CD14-positive monocyte (primary cell): ENCODE measurements around the gene AJUBA. TPM values are rescaled to one million over a fixed set of nuclear protein-coding genes. Genes with fewer than 3 reads are reported as not detected.

Experiments
- DNase-seq, 3 donors: peaks; one replicate each; pipeline ENCODE4 v3.0.0-alpha.2; 2011 to 2022
- H2AFZ ChIP-seq: 2 replicates; pipeline ENCODE4 v1.6.0; 2012; ENCODE audit warnings: mild to moderate bottlenecking, low read depth, low read length, inconsistent platforms; ENCODE audit not compliant: insufficient read depth, poor library complexity, severe bottlenecking
- H3K27ac ChIP-seq, 2 donors: 1 replicate in 1 of 2; 2 replicates in 1 of 2; pipeline ENCODE4 v1.5.1; 2012 to 2013; ENCODE audit warnings: low read length in 2 of 2, control low read depth in 1 of 2, inconsistent platforms in 1 of 2, low read depth in 1 of 2, mild to moderate bottlenecking in 1 of 2
- H3K27me3 ChIP-seq, 2 donors: one replicate each; pipeline versions ENCODE4 v1.6.0 to v1.6.1; 2011 to 2013; ENCODE audit warnings: low read length in 2 of 2; ENCODE audit not compliant: control insufficient read depth in 2 of 2, insufficient read depth in 2 of 2
- H3K36me3 ChIP-seq, 2 donors: replicated peaks in 1 of 2; 1 replicate in 1 of 2; 2 replicates in 1 of 2; pipeline versions ENCODE4 v1.5.1 to v1.6.1; 2012 to 2013; ENCODE audit warnings: low read length in 2 of 2, control low read depth in 1 of 2, inconsistent platforms in 1 of 2, mild to moderate bottlenecking in 1 of 2; ENCODE audit not compliant: insufficient read depth in 2 of 2, control insufficient read depth in 1 of 2
- H3K4me1 ChIP-seq, 2 donors: 1 replicate in 1 of 2; 2 replicates in 1 of 2; pipeline versions ENCODE4 v1.5.1 to v1.6.1; 2012 to 2013; ENCODE audit warnings: low read length in 2 of 2, control low read depth in 1 of 2, inconsistent platforms in 1 of 2, mild to moderate bottlenecking in 1 of 2, moderate library complexity in 1 of 2; ENCODE audit not compliant: insufficient read depth in 2 of 2, control insufficient read depth in 1 of 2
- H3K4me2 ChIP-seq: replicated peaks from 2 replicates; pipeline ENCODE3; 2012; ENCODE audit warnings: low read length, moderate library complexity, mild to moderate bottlenecking; ENCODE audit not compliant: poor library complexity, severe bottlenecking; ENCODE audit errors: extremely low read depth
- H3K4me3 ChIP-seq, 3 experiments: fragments of 200-600 bp in 1 of 3; sonication (generic) in 1 of 3; replicated peaks in 1 of 3; 1 replicate in 2 of 3; 2 replicates in 1 of 3; pipeline ENCODE4 v1.5.1; 2011 to 2013; ENCODE audit warnings: low read length in 3 of 3, mild to moderate bottlenecking in 3 of 3, control low read depth in 2 of 3, low read depth in 2 of 3, inconsistent platforms in 1 of 3, moderate library complexity in 1 of 3
- H3K79me2 ChIP-seq: 2 replicates; pipeline ENCODE4 v1.6.0; 2012; ENCODE audit warnings: mild to moderate bottlenecking, control low read depth, inconsistent platforms, low read length, moderate library complexity; ENCODE audit not compliant: insufficient read depth
- H3K9ac ChIP-seq: 2 replicates; pipeline ENCODE4 v1.6.0; 2017; ENCODE audit warnings: low read length, mild to moderate bottlenecking; ENCODE audit not compliant: insufficient read depth, poor library complexity, severe bottlenecking
- H3K9me3 ChIP-seq, 2 donors: replicated peaks in 1 of 2; 1 replicate in 1 of 2; 2 replicates in 1 of 2; pipeline versions ENCODE4 v1.5.1 to v1.6.1; 2012 to 2013; ENCODE audit warnings: low read length in 2 of 2, control low read depth in 1 of 2; ENCODE audit not compliant: control insufficient read depth in 1 of 2, insufficient read depth in 1 of 2
- H4K20me1 ChIP-seq: 2 replicates; pipeline ENCODE4 v1.6.0; 2012; ENCODE audit warnings: mild to moderate bottlenecking, low read length, control low read depth, moderate library complexity; ENCODE audit not compliant: insufficient read depth
- H3K27ac Mint-ChIP-seq, 7 donors: one replicate each; pipeline ENCODE4 v1.8.0; 2020; ENCODE audit warnings: mild to moderate bottlenecking in 7 of 7, mixed read lengths in 7 of 7, moderate library complexity in 6 of 7, inconsistent platforms in 2 of 7
- H3K27me3 Mint-ChIP-seq, 3 donors: one replicate each; pipeline ENCODE4 v1.8.0; 2021 to 2022; ENCODE audit warnings: low read depth in 3 of 3, mild to moderate bottlenecking in 3 of 3, mixed read lengths in 3 of 3, moderate library complexity in 3 of 3, inconsistent platforms in 1 of 3
- H3K36me3 Mint-ChIP-seq, 2 donors: one replicate each; pipeline ENCODE4 v1.8.0; 2020; ENCODE audit warnings: mixed read lengths in 2 of 2, inconsistent platforms in 1 of 2, mild to moderate bottlenecking in 1 of 2
- H3K4me1 Mint-ChIP-seq: one replicate; pipeline ENCODE4 v1.8.0; 2020; ENCODE audit warnings: mild to moderate bottlenecking, mixed read lengths
- H3K4me3 Mint-ChIP-seq, 2 donors: one replicate each; pipeline ENCODE4 v1.8.0; 2020; ENCODE audit warnings: mild to moderate bottlenecking in 2 of 2, mixed read lengths in 2 of 2, moderate library complexity in 1 of 2
- H3K9me3 Mint-ChIP-seq, 7 donors: one replicate each; pipeline ENCODE4 v1.8.0; 2020 to 2022; ENCODE audit warnings: mixed read lengths in 7 of 7, mild to moderate bottlenecking in 6 of 7, moderate library complexity in 6 of 7, inconsistent platforms in 2 of 7
- WGBS: methylation state at CpG from one replicate; pipeline ENCODE4 v1.1.5; 2013; ENCODE audit warnings: missing lambda C conversion rate; ENCODE audit not compliant: insufficient coverage; 5-methylcytosine and 5-hydroxymethylcytosine counted together
- intact Hi-C, 2 donors: fragments of 100-400 bp; cut with micrococcal nuclease; formaldehyde crosslinking; loops; one replicate each; pipeline versions ENCODE4 v1.15.0 to v1.15.1; 2023
- polyA plus RNA-seq, 3 donors: library from polyadenylated mRNA; depleted of rRNA in 1 of 3; unstranded in 2 of 3; stranded (reverse) in 1 of 3; fragments of 300-500 nt in 2 of 3; fragments of >200 nt in 1 of 3; fragmentation: Illumina TruSeq in 2 of 3; gene quantifications; 1 replicate in 2 of 3; 2 replicates in 1 of 3; pipeline ENCODE4 v1.2.3, GENCODE V29; 2012 to 2021
- TF ChIP-seq, protein P1 (sequence below): fragments of 200-600 bp; IDR thresholded peaks from one replicate; pipeline ENCODE4 v1.8.0; 2022; ENCODE audit warnings: antibody characterized with exemption, mild to moderate bottlenecking

The AJUBA gene
- polyA plus RNA-seq, 3 donors = 0.04 TPM; not detected in 2

DNA sequence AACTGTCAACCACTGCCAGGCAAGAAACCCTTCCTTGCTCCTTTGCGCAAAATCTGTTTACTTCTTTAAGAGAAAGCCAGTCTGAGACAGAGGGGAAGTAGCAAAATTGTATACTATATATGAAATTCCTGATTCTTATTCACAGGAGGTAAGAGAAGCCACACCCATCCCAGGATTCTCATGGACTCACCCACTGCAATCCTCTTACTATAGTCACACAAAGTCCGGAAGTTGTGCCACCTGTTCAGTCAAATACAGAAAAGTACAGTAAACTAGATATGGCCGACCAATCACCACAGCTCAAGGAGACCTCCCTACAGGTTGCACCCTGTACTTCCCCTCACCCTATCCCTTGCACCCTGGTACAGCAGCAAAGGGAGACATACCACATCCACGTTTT, 56.0 kb downstream of the AJUBA start:
- peak overlapping the region in 1 of 7 donors; percentile 20 for H3K27ac Mint-ChIP-seq
- no peak overlapping the region for H3K4me2 ChIP-seq
- peaks cover 15% of the 10 kb centered on the region for H3K79me2 ChIP-seq

DNA sequence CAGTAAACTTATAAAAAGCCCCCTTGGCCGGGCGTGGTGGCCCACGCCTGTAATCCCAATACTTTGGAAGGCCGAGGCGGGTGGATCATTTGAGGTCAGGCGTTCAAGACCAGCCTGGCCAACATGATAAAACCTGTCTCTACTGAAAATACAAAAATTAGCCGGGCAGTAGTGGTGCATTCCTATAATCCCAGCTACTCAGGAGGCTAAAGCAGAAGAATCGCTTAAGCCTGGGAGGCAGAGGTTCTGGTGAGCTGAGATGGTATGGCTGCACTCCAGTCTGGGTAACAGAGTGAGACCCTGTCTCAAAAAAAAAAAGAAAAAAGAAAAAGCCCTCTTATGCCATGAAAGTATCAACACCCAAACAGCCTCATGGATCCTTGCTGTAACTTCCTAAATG, 56.8 kb downstream of the AJUBA start:
- Mint-ChIP-seq H3K9me3 (no peaks in the 10 kb centered on the region), H3K4me1 (peaks cover 8% of the 10 kb centered on the region), H3K36me3 (peaks cover 54 to 61% of the 10 kb centered on the region in 2 donors), H3K27ac (no peak overlapping the region), H3K4me3 (no peak overlapping the region), H3K27me3 (no peaks in the 10 kb centered on the region)
- Histone ChIP-seq H3K4me3 (no peak overlapping the region), H4K20me1 (no peaks in the 10 kb centered on the region), H3K79me2 (peaks cover 15% of the 10 kb centered on the region), H3K9me3 (no peaks in the 10 kb centered on the region), H3K27ac (no peak overlapping the region), H2AFZ (no peak overlapping the region), H3K27me3 (no peaks in the 10 kb centered on the region), H3K4me2 (no peak overlapping the region), H3K4me1 (peaks cover 15 to 29% of the 10 kb centered on the region in 2 donors), H3K36me3 (peaks cover 36 to 60% of the 10 kb centered on the region in 2 donors), H3K9ac (no peak overlapping the region)
- no peak for DNase-seq
- TF ChIP-seq, protein P1, sequence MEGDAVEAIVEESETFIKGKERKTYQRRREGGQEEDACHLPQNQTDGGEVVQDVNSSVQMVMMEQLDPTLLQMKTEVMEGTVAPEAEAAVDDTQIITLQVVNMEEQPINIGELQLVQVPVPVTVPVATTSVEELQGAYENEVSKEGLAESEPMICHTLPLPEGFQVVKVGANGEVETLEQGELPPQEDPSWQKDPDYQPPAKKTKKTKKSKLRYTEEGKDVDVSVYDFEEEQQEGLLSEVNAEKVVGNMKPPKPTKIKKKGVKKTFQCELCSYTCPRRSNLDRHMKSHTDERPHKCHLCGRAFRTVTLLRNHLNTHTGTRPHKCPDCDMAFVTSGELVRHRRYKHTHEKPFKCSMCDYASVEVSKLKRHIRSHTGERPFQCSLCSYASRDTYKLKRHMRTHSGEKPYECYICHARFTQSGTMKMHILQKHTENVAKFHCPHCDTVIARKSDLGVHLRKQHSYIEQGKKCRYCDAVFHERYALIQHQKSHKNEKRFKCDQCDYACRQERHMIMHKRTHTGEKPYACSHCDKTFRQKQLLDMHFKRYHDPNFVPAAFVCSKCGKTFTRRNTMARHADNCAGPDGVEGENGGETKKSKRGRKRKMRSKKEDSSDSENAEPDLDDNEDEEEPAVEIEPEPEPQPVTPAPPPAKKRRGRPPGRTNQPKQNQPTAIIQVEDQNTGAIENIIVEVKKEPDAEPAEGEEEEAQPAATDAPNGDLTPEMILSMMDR = no peak
- intact Hi-C loops = loop anchor here in 1 of 2 donors (10.0 kb wide), 1 partner anchor 1189 kb away; the partner anchor contains the start of genes DCAF11 and NRL
- 91% methylated on average over 4 of the region's 8 CpGs for WGBS

More for the DNA sequence above, 56.0 kb downstream of the AJUBA start:
- H3K4me1 ChIP-seq = peaks cover 19 to 34% of the 10 kb centered on the region in 2 donors
- H3K9ac ChIP-seq = no peak overlapping the region
- 100% methylated on average over 2 of the region's 4 CpGs for WGBS
- no peak overlapping the region for H3K4me3 Mint-ChIP-seq
- H3K4me3 ChIP-seq = no peak overlapping the region
- H3K27ac ChIP-seq = no peak overlapping the region
- no peak for DNase-seq
- H3K9me3 Mint-ChIP-seq = no peaks in the 10 kb centered on the region
- intact Hi-C loops = loop anchor here in 1 of 2 donors (10.0 kb wide), 1 partner anchor 1188 kb away; the partner anchor contains the start of genes DCAF11 and NRL
- no peak overlapping the region for H2AFZ ChIP-seq
- H3K36me3 Mint-ChIP-seq = peaks cover 46 to 53% of the 10 kb centered on the region in 2 donors
- no peaks in the 10 kb centered on the region for H3K9me3 ChIP-seq
- H3K36me3 ChIP-seq = peaks cover 30 to 52% of the 10 kb centered on the region in 2 donors
- TF ChIP-seq, protein P1 = no peak
- H3K27me3 ChIP-seq = no peaks in the 10 kb centered on the region
- H3K27me3 Mint-ChIP-seq = no peaks in the 10 kb centered on the region
- peaks cover 8% of the 10 kb centered on the region for H3K4me1 Mint-ChIP-seq
- no peaks in the 10 kb centered on the region for H4K20me1 ChIP-seq
